ENCODE results near the gene SMYD3.

SMYD3 gene

GRCh38 chr1:246066573-246066972 lies 440.5 kb downstream of the SMYD3 start:
- H3K4me3 ChIP-seq (ENCODE audit: low read length), result no peak overlapping the region
- peaks cover 2% of the 10 kb centered on the region for H3K4me1 ChIP-seq (ENCODE audit: control insufficient read depth, low read length)
- H3K9me3 ChIP-seq (ENCODE audit: control insufficient read depth, insufficient read depth, low read length), result no peaks in the 10 kb centered on the region
- no peaks in the 10 kb centered on the region for H3K9me2 ChIP-seq (replicated peaks; ENCODE audit: control insufficient read depth, low read length)
- no peak for TF ChIP-seq EZH2phosphoT487 (IDR thresholded peaks at IDR 0.05; ENCODE audit: borderline replicate concordance, low read length)
- no peak for TF ChIP-seq CTCF (IDR thresholded peaks at IDR 0.05; ENCODE audit: low read depth, low read length, poor library complexity, severe bottlenecking)
- H3K4me2 ChIP-seq (ENCODE audit: low read length), result no peak overlapping the region
- H3K79me2 ChIP-seq (ENCODE audit: control insufficient read depth, low read length), result no peaks in the 10 kb centered on the region
- H3F3A ChIP-seq (ENCODE audit: control insufficient read depth, insufficient read depth), result no peaks in the 10 kb centered on the region
- H3K36me3 ChIP-seq (ENCODE audit: control insufficient read depth, low read length), result no peaks in the 10 kb centered on the region
- H4K20me1 ChIP-seq (ENCODE audit: control insufficient read depth, insufficient read depth, low read depth, low read length), result no peaks in the 10 kb centered on the region
- H3K27me3 ChIP-seq (ENCODE audit: control insufficient read depth, low read length), result no peaks in the 10 kb centered on the region
- no peak overlapping the region for H3K27ac ChIP-seq (ENCODE audit: low read depth, low read length)

- Histone ChIP-seq H3K79me2 (ENCODE audit: control insufficient read depth, low read length) (no peaks in the 10 kb centered on the region), H3K4me2 (ENCODE audit: low read length) (no peak overlapping the region), H3K4me1 (ENCODE audit: control insufficient read depth, low read length) (no peaks in the 10 kb centered on the region), H4K20me1 (ENCODE audit: control insufficient read depth, insufficient read depth, low read depth, low read length) (no peaks in the 10 kb centered on the region), H3K36me3 (ENCODE audit: control insufficient read depth, low read length) (no peaks in the 10 kb centered on the region), H3K27me3 (ENCODE audit: control insufficient read depth, low read length) (no peaks in the 10 kb centered on the region), H3K9me3 (ENCODE audit: control insufficient read depth, insufficient read depth, low read length) (no peaks in the 10 kb centered on the region), H3K9me2 (replicated peaks; ENCODE audit: control insufficient read depth, low read length) (no peaks in the 10 kb centered on the region), H3K27ac (ENCODE audit: low read depth, low read length) (no peak overlapping the region), H3F3A (ENCODE audit: control insufficient read depth, insufficient read depth) (no peaks in the 10 kb centered on the region), H3K4me3 (ENCODE audit: low read length) (no peak overlapping the region)
- TF ChIP-seq CTCF (IDR thresholded peaks at IDR 0.05; ENCODE audit: low read depth, low read length, poor library complexity, severe bottlenecking) (no peak), EZH2phosphoT487 (IDR thresholded peaks at IDR 0.05; ENCODE audit: borderline replicate concordance, low read length) (no peak)
Observed at GRCh38 chr1:246065592-246065991, 441.5 kb downstream of the SMYD3 start.

GRCh38 chr1:246064891-246065290 lies 442.2 kb downstream of the SMYD3 start:
- TF ChIP-seq EZH2phosphoT487 (IDR thresholded peaks at IDR 0.05; ENCODE audit: borderline replicate concordance, low read length), result no peak
- no peak for TF ChIP-seq CTCF (IDR thresholded peaks at IDR 0.05; ENCODE audit: low read depth, low read length, poor library complexity, severe bottlenecking)
- no peaks in the 10 kb centered on the region for H3F3A ChIP-seq (ENCODE audit: control insufficient read depth, insufficient read depth)
- H3K4me3 ChIP-seq (ENCODE audit: low read length), result no peak overlapping the region
- no peaks in the 10 kb centered on the region for H3K9me3 ChIP-seq (ENCODE audit: control insufficient read depth, insufficient read depth, low read length)
- H3K4me2 ChIP-seq (ENCODE audit: low read length), result no peak overlapping the region
- no peaks in the 10 kb centered on the region for H4K20me1 ChIP-seq (ENCODE audit: control insufficient read depth, insufficient read depth, low read depth, low read length)
- no peaks in the 10 kb centered on the region for H3K79me2 ChIP-seq (ENCODE audit: control insufficient read depth, low read length)
- H3K4me1 ChIP-seq (ENCODE audit: control insufficient read depth, low read length), result no peaks in the 10 kb centered on the region
- no peaks in the 10 kb centered on the region for H3K36me3 ChIP-seq (ENCODE audit: control insufficient read depth, low read length)
- H3K9me2 ChIP-seq (replicated peaks; ENCODE audit: control insufficient read depth, low read length), result no peaks in the 10 kb centered on the region
- H3K27ac ChIP-seq (ENCODE audit: low read depth, low read length), result no peak overlapping the region
- H3K27me3 ChIP-seq (ENCODE audit: control insufficient read depth, low read length), result no peaks in the 10 kb centered on the region

Data from DOHH2 (cell line).